Mesendoderm (in vitro differentiated cells): ENCODE measurements around the gene CCDC77.

Source experiments
- DNase-seq: peaks from one replicate; pipeline ENCODE4 v3.0.0; 2013
- H2AK5ac ChIP-seq: 2 replicates; pipeline ENCODE4 v1.6.1; 2013; ENCODE audit warnings: low read length, inconsistent platforms
- H2BK120ac ChIP-seq: 2 replicates; pipeline ENCODE4 v1.6.1; 2013; ENCODE audit warnings: low read depth, mild to moderate bottlenecking, low read length, moderate library complexity, mixed read lengths
- H2BK15ac ChIP-seq: replicated peaks from 2 replicates; pipeline ENCODE4 v1.6.1; 2013; ENCODE audit warnings: low read depth, mild to moderate bottlenecking, moderate library complexity
- H2BK5ac ChIP-seq: 2 replicates; pipeline ENCODE4 v1.6.1; 2013; ENCODE audit warnings: low read length, inconsistent platforms
- H3K18ac ChIP-seq: 2 replicates; pipeline ENCODE4 v1.6.1; 2013; ENCODE audit warnings: mild to moderate bottlenecking, low read length, mixed read lengths
- H3K23ac ChIP-seq: one replicate; pipeline ENCODE4 v1.6.1; 2013; ENCODE audit warnings: low read length
- H3K27ac ChIP-seq: 2 replicates; pipeline ENCODE4 v1.5.1; 2013; ENCODE audit warnings: low read depth, mild to moderate bottlenecking, inconsistent platforms, low read length, moderate library complexity
- H3K27me3 ChIP-seq: 2 replicates; pipeline ENCODE4 v1.6.1; 2013; ENCODE audit warnings: low read length, control low read depth, mild to moderate bottlenecking, inconsistent platforms; ENCODE audit not compliant: insufficient read depth, poor library complexity
- H3K36me3 ChIP-seq: 2 replicates; pipeline ENCODE4 v1.6.1; 2013; ENCODE audit warnings: low read length, inconsistent platforms; ENCODE audit not compliant: control insufficient read depth, insufficient read depth
- H3K4ac ChIP-seq: one replicate; pipeline ENCODE4 v1.6.1; 2013; ENCODE audit warnings: low read depth, mild to moderate bottlenecking, low read length, moderate library complexity
- H3K4me1 ChIP-seq: 2 replicates; pipeline ENCODE4 v1.6.1; 2013; ENCODE audit warnings: low read depth, low read length, inconsistent platforms; ENCODE audit not compliant: control insufficient read depth
- H3K4me2 ChIP-seq: 2 replicates; pipeline ENCODE4 v1.6.1; 2013; ENCODE audit warnings: low read length
- H3K4me3 ChIP-seq: 2 replicates; pipeline ENCODE4 v1.5.1; 2013; ENCODE audit warnings: mild to moderate bottlenecking, low read length
- H3K56ac ChIP-seq: one replicate; pipeline ENCODE4 v1.6.1; 2013; ENCODE audit warnings: low read length
- H3K79me1 ChIP-seq: 2 replicates; pipeline ENCODE4 v1.6.1; 2013; ENCODE audit warnings: low read length, inconsistent platforms
- H3K79me2 ChIP-seq: 2 replicates; pipeline ENCODE4 v1.6.1; 2013; ENCODE audit warnings: mild to moderate bottlenecking, low read length; ENCODE audit not compliant: control insufficient read depth, insufficient read depth
- H3K9ac ChIP-seq: 2 replicates; pipeline ENCODE4 v1.6.1; 2013; ENCODE audit warnings: low read length, inconsistent platforms
- H4K5ac ChIP-seq: one replicate; pipeline ENCODE4 v1.6.1; 2013; ENCODE audit warnings: low read length
- H4K8ac ChIP-seq: one replicate; pipeline ENCODE4 v1.6.1; 2013; ENCODE audit warnings: low read depth, mild to moderate bottlenecking, control low read depth, low read length, moderate library complexity
- WGBS: extraction: QIAGEN DNeasy Blood & Tissue Kit; methylation state at CpG from one replicate; pipeline ENCODE4 v1.1.7; 2013; ENCODE audit warnings: low lambda C conversion rate, missing lambda C conversion rate; ENCODE audit not compliant: insufficient coverage; ENCODE audit errors: extremely low coverage; 5-methylcytosine and 5-hydroxymethylcytosine counted together

Gene CCDC77

GRCh38 chr12:475286-475685 is 73.8 kb downstream of the CCDC77 start:
- H4K8ac ChIP-seq = no peak overlapping the region
- no peak overlapping the region for H3K56ac ChIP-seq
- H3K79me2 ChIP-seq = no peaks in the 10 kb centered on the region
- H2BK15ac ChIP-seq = no peak overlapping the region
- no peak overlapping the region for H3K23ac ChIP-seq
- no peak overlapping the region for H3K9ac ChIP-seq
- H2AK5ac ChIP-seq = no peak overlapping the region
- H2BK120ac ChIP-seq = no peak overlapping the region
- no peak overlapping the region for H3K18ac ChIP-seq
- no peak overlapping the region for H3K4ac ChIP-seq
- no peak overlapping the region for H3K27ac ChIP-seq
- H3K79me1 ChIP-seq = peaks cover 2% of the 10 kb centered on the region
- no CpG with 5 or more reads among the region's 5 CpGs for WGBS
- H3K36me3 ChIP-seq = no peaks in the 10 kb centered on the region
- H3K4me3 ChIP-seq = no peak overlapping the region
- no peaks in the 10 kb centered on the region for H3K27me3 ChIP-seq
- no peak for DNase-seq
- no peak overlapping the region for H2BK5ac ChIP-seq
- peaks cover 10% of the 10 kb centered on the region for H3K4me1 ChIP-seq
- no peak overlapping the region for H4K5ac ChIP-seq
- H3K4me2 ChIP-seq = no peak overlapping the region

GRCh38 chr12:479161-479560 is 77.7 kb downstream of the CCDC77 start:
- peaks cover 2% of the 10 kb centered on the region for H3K4me1 ChIP-seq
- no peak overlapping the region for H3K27ac ChIP-seq
- H3K23ac ChIP-seq = no peak overlapping the region
- H3K36me3 ChIP-seq = no peaks in the 10 kb centered on the region
- no peak overlapping the region for H3K9ac ChIP-seq
- no peaks in the 10 kb centered on the region for H3K27me3 ChIP-seq
- H3K56ac ChIP-seq = no peak overlapping the region
- no peak overlapping the region for H3K4me2 ChIP-seq
- no peak overlapping the region for H2BK5ac ChIP-seq
- H3K18ac ChIP-seq = no peak overlapping the region
- no peaks in the 10 kb centered on the region for H3K79me1 ChIP-seq
- H2AK5ac ChIP-seq = no peak overlapping the region
- H4K8ac ChIP-seq = no peak overlapping the region
- H3K4me3 ChIP-seq = no peak overlapping the region
- H2BK15ac ChIP-seq = no peak overlapping the region
- H3K4ac ChIP-seq = no peak overlapping the region
- no peak for DNase-seq
- H3K79me2 ChIP-seq = no peaks in the 10 kb centered on the region
- no peak overlapping the region for H4K5ac ChIP-seq
- no peak overlapping the region for H2BK120ac ChIP-seq
- WGBS = no CpG with 5 or more reads among the region's 4 CpGs

- H3K4me2 ChIP-seq = no peak overlapping the region
- H3K18ac ChIP-seq = no peak overlapping the region
- no peak overlapping the region for H4K5ac ChIP-seq
- H2AK5ac ChIP-seq = no peak overlapping the region
- H3K9ac ChIP-seq = no peak overlapping the region
- H3K4me1 ChIP-seq = no peaks in the 10 kb centered on the region
- no peak overlapping the region for H2BK15ac ChIP-seq
- H3K4ac ChIP-seq = no peak overlapping the region
- H3K27me3 ChIP-seq = no peaks in the 10 kb centered on the region
- no CpG with 5 or more reads among the region's 13 CpGs for WGBS
- H3K79me2 ChIP-seq = no peaks in the 10 kb centered on the region
- no peak overlapping the region for H2BK5ac ChIP-seq
- H3K56ac ChIP-seq = no peak overlapping the region
- no peak overlapping the region for H4K8ac ChIP-seq
- H3K23ac ChIP-seq = peak overlapping the region; percentile 9
- no peak overlapping the region for H2BK120ac ChIP-seq
- H3K4me3 ChIP-seq = no peak overlapping the region
- no peaks in the 10 kb centered on the region for H3K36me3 ChIP-seq
- DNase-seq = peak; percentile 51
- H3K79me1 ChIP-seq = no peaks in the 10 kb centered on the region
- H3K27ac ChIP-seq = no peak overlapping the region
Observed at GRCh38 chr12:480831-481816, 79.7 kb downstream of the CCDC77 start.

- no peak overlapping the region for H3K27ac ChIP-seq
- no peak overlapping the region for H3K18ac ChIP-seq
- no peak overlapping the region for H2BK5ac ChIP-seq
- H3K56ac ChIP-seq = no peak overlapping the region
- no peaks in the 10 kb centered on the region for H3K79me1 ChIP-seq
- no peak overlapping the region for H2BK120ac ChIP-seq
- H2AK5ac ChIP-seq = no peak overlapping the region
- H3K4me3 ChIP-seq = no peak overlapping the region
- H3K9ac ChIP-seq = no peak overlapping the region
- no peaks in the 10 kb centered on the region for H3K36me3 ChIP-seq
- no peak overlapping the region for H4K5ac ChIP-seq
- no peak overlapping the region for H3K4me2 ChIP-seq
- WGBS = no CpG with 5 or more reads among the region's 3 CpGs
- H3K23ac ChIP-seq = no peak overlapping the region
- H3K27me3 ChIP-seq = no peaks in the 10 kb centered on the region
- no peak for DNase-seq
- no peak overlapping the region for H3K4ac ChIP-seq
- no peaks in the 10 kb centered on the region for H3K79me2 ChIP-seq
- H4K8ac ChIP-seq = no peak overlapping the region
- H2BK15ac ChIP-seq = no peak overlapping the region
- no peaks in the 10 kb centered on the region for H3K4me1 ChIP-seq
Observed at GRCh38 chr12:482061-482460, 80.6 kb downstream of the CCDC77 start.

- Histone ChIP-seq H3K4ac (no peak overlapping the region), H3K9ac (no peak overlapping the region), H3K79me1 (no peaks in the 10 kb centered on the region), H3K23ac (no peak overlapping the region), H3K4me1 (no peaks in the 10 kb centered on the region), H2AK5ac (no peak overlapping the region), H4K5ac (no peak overlapping the region), H3K79me2 (no peaks in the 10 kb centered on the region), H2BK5ac (no peak overlapping the region), H3K27ac (no peak overlapping the region), H4K8ac (no peak overlapping the region), H3K27me3 (no peaks in the 10 kb centered on the region), H3K36me3 (no peaks in the 10 kb centered on the region), H3K18ac (no peak overlapping the region), H3K4me3 (no peak overlapping the region), H2BK120ac (no peak overlapping the region), H2BK15ac (no peak overlapping the region), H3K56ac (no peak overlapping the region), H3K4me2 (no peak overlapping the region)
- DNase-seq = no peak
- no CpG with 5 or more reads among the region's 11 CpGs for WGBS
Observed at GRCh38 chr12:484096-484495, 82.7 kb downstream of the CCDC77 start.

GRCh38 chr12:490260-490659 is 88.8 kb downstream of the CCDC77 start:
- Histone ChIP-seq H3K36me3 (no peaks in the 10 kb centered on the region), H2BK5ac (no peak overlapping the region), H2AK5ac (no peak overlapping the region), H3K9ac (no peak overlapping the region), H2BK120ac (no peak overlapping the region), H3K79me1 (no peaks in the 10 kb centered on the region), H3K27me3 (no peaks in the 10 kb centered on the region), H3K4me1 (no peaks in the 10 kb centered on the region), H3K56ac (no peak overlapping the region), H4K5ac (no peak overlapping the region), H3K4me2 (no peak overlapping the region), H2BK15ac (no peak overlapping the region), H3K4ac (no peak overlapping the region), H3K18ac (no peak overlapping the region), H4K8ac (no peak overlapping the region), H3K27ac (no peak overlapping the region), H3K23ac (no peak overlapping the region), H3K4me3 (no peak overlapping the region), H3K79me2 (no peaks in the 10 kb centered on the region)
- DNase-seq = no peak
